ENCODE results near the gene ASZ1.
"Not testable (repeated sequence)": the region's sequence is repeated elsewhere in the genome, so short reads cannot be mapped to it uniquely, and the experiment has no call there.

ASZ1 gene

GRCh38 chr7:117470777-117471176 is 43.5 kb upstream of the ASZ1 start:
- Histone ChIP-seq H3K4me3 (replicated peaks; ENCODE audit: insufficient read depth, low read length) (no peak overlapping the region), H3K27ac (replicated peaks) (no peak overlapping the region), H3K27me3 (ENCODE audit: insufficient read depth, poor library complexity, severe bottlenecking) (no peaks in the 10 kb centered on the region)
- DNase-seq (ENCODE audit: low read depth in 1 of 2, low spot score in 1 of 2): no peak
- TF ChIP-seq, protein P1, sequence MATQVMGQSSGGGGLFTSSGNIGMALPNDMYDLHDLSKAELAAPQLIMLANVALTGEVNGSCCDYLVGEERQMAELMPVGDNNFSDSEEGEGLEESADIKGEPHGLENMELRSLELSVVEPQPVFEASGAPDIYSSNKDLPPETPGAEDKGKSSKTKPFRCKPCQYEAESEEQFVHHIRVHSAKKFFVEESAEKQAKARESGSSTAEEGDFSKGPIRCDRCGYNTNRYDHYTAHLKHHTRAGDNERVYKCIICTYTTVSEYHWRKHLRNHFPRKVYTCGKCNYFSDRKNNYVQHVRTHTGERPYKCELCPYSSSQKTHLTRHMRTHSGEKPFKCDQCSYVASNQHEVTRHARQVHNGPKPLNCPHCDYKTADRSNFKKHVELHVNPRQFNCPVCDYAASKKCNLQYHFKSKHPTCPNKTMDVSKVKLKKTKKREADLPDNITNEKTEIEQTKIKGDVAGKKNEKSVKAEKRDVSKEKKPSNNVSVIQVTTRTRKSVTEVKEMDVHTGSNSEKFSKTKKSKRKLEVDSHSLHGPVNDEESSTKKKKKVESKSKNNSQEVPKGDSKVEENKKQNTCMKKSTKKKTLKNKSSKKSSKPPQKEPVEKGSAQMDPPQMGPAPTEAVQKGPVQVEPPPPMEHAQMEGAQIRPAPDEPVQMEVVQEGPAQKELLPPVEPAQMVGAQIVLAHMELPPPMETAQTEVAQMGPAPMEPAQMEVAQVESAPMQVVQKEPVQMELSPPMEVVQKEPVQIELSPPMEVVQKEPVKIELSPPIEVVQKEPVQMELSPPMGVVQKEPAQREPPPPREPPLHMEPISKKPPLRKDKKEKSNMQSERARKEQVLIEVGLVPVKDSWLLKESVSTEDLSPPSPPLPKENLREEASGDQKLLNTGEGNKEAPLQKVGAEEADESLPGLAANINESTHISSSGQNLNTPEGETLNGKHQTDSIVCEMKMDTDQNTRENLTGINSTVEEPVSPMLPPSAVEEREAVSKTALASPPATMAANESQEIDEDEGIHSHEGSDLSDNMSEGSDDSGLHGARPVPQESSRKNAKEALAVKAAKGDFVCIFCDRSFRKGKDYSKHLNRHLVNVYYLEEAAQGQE (IDR thresholded peaks at IDR 0.05; ENCODE audit: insufficient replicate concordance, low read depth): no peak
- TF ChIP-seq GABPA (IDR thresholded peaks at IDR 0.05; ENCODE audit: low read depth) (no peak), POLR2AphosphoS5 (IDR thresholded peaks at IDR 0.05; ENCODE audit: low read depth) (no peak), SPI1 (IDR thresholded peaks at IDR 0.05; ENCODE audit: borderline replicate concordance, low read depth) (no peak)
- TF ChIP-seq, protein P2, sequence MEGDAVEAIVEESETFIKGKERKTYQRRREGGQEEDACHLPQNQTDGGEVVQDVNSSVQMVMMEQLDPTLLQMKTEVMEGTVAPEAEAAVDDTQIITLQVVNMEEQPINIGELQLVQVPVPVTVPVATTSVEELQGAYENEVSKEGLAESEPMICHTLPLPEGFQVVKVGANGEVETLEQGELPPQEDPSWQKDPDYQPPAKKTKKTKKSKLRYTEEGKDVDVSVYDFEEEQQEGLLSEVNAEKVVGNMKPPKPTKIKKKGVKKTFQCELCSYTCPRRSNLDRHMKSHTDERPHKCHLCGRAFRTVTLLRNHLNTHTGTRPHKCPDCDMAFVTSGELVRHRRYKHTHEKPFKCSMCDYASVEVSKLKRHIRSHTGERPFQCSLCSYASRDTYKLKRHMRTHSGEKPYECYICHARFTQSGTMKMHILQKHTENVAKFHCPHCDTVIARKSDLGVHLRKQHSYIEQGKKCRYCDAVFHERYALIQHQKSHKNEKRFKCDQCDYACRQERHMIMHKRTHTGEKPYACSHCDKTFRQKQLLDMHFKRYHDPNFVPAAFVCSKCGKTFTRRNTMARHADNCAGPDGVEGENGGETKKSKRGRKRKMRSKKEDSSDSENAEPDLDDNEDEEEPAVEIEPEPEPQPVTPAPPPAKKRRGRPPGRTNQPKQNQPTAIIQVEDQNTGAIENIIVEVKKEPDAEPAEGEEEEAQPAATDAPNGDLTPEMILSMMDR (IDR thresholded peaks at IDR 0.05; ENCODE audit: insufficient read depth, low read length): no peak

- H3K27ac ChIP-seq (replicated peaks): no peak overlapping the region
- TF ChIP-seq SPI1 (IDR thresholded peaks at IDR 0.05; ENCODE audit: borderline replicate concordance, low read depth): no peak
- no peak for TF ChIP-seq POLR2AphosphoS5 (IDR thresholded peaks at IDR 0.05; ENCODE audit: low read depth)
- TF ChIP-seq, protein P2 (IDR thresholded peaks at IDR 0.05; ENCODE audit: insufficient read depth, low read length): no peak
- TF ChIP-seq GABPA (IDR thresholded peaks at IDR 0.05; ENCODE audit: low read depth): no peak
- TF ChIP-seq, protein P1 (IDR thresholded peaks at IDR 0.05; ENCODE audit: insufficient replicate concordance, low read depth): no peak
- H3K27me3 ChIP-seq (ENCODE audit: insufficient read depth, poor library complexity, severe bottlenecking): no peaks in the 10 kb centered on the region
- no peak overlapping the region for H3K4me3 ChIP-seq (replicated peaks; ENCODE audit: insufficient read depth, low read length)
- no peak for DNase-seq (ENCODE audit: low read depth in 1 of 2, low spot score in 1 of 2)
Observed at GRCh38 chr7:117468174-117468573, 40.9 kb upstream of the ASZ1 start.

DNA sequence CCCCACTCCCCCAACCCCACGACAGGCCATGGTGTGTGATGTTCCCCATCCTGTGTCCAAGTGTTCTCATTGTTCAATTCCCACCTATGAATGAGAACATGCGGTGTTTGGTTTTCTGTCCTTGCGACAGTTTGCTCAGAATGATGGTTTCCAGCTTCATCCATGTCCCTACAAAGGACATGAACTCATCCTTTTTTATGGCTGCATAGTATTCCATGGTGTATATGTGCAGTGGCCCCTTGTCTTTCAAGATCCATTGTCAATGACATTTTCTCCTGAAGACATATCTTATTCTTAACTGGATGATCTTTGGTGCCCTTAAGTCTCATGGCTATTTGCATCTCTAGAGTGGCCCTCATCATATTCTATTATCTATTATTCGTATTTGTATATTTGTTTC is 33.5 kb upstream of the ASZ1 start:
- not testable (repeated sequence) for H3K27me3 ChIP-seq (ENCODE audit: insufficient read depth, poor library complexity, severe bottlenecking); DNase-seq (ENCODE audit: low read depth in 1 of 2, low spot score in 1 of 2)

GRCh38 chr7:117459735-117460134 is 32.4 kb upstream of the ASZ1 start:
- H3K27ac ChIP-seq (replicated peaks): no peak overlapping the region
- no peak overlapping the region for H3K4me3 ChIP-seq (replicated peaks; ENCODE audit: insufficient read depth, low read length)
- no peak for DNase-seq (ENCODE audit: low read depth in 1 of 2, low spot score in 1 of 2)
- H3K27me3 ChIP-seq (ENCODE audit: insufficient read depth, poor library complexity, severe bottlenecking): no peaks in the 10 kb centered on the region
- TF ChIP-seq GABPA (IDR thresholded peaks at IDR 0.05; ENCODE audit: low read depth): no peak
- TF ChIP-seq, protein P1 (IDR thresholded peaks at IDR 0.05; ENCODE audit: insufficient replicate concordance, low read depth): no peak
- TF ChIP-seq, protein P2 (IDR thresholded peaks at IDR 0.05; ENCODE audit: insufficient read depth, low read length): no peak
- no peak for TF ChIP-seq POLR2AphosphoS5 (IDR thresholded peaks at IDR 0.05; ENCODE audit: low read depth)
- no peak for TF ChIP-seq SPI1 (IDR thresholded peaks at IDR 0.05; ENCODE audit: borderline replicate concordance, low read depth)

More for the DNA sequence above, 33.5 kb upstream of the ASZ1 start:
- H3K27ac ChIP-seq (replicated peaks); H3K4me3 ChIP-seq (replicated peaks; ENCODE audit: insufficient read depth, low read length): not testable (repeated sequence)

Data from HL-60 (cell line).